ENCODE data around the gene RIC1.
"Not testable (repeated sequence)": the region's sequence is repeated elsewhere in the genome, so short reads cannot be mapped to it uniquely, and the experiment has no call there.

RIC1 gene

GRCh38 chr9:5735072-5735471 lies 106.2 kb downstream of the RIC1 start:
- no peak for DNase-seq

GRCh38 chr9:5736563-5737346 lies 107.8 kb downstream of the RIC1 start:
- DNase-seq = no peak

- DNase-seq = no peak
Observed at GRCh38 chr9:5743109-5743508, 114.2 kb downstream of the RIC1 start.

- no peak for DNase-seq
Observed at GRCh38 chr9:5748438-5748837, 119.5 kb downstream of the RIC1 start.

- no peak for DNase-seq
Observed at GRCh38 chr9:5749306-5749705, 120.4 kb downstream of the RIC1 start.

GRCh38 chr9:5750569-5750968 lies 121.7 kb downstream of the RIC1 start:
- no peak for DNase-seq

GRCh38 chr9:5756633-5757032 lies 127.7 kb downstream of the RIC1 start:
- DNase-seq = no peak

- no peak for DNase-seq
Observed at GRCh38 chr9:5760338-5760737, 131.4 kb downstream of the RIC1 start.

GRCh38 chr9:5762421-5762820 lies 133.5 kb downstream of the RIC1 start:
- DNase-seq = no peak

- peak in 1 of 3 experiments; percentile 7 for DNase-seq
Observed at GRCh38 chr9:5764130-5764868, 135.4 kb downstream of the RIC1 start.

- DNase-seq = no peak
Observed at GRCh38 chr9:5767968-5768932, 139.3 kb downstream of the RIC1 start.

GRCh38 chr9:5773324-5773999 lies 144.6 kb downstream of the RIC1 start:
- no peak for DNase-seq

GRCh38 chr9:5778805-5779204 lies 149.9 kb downstream of the RIC1 start:
- DNase-seq = no peak

GRCh38 chr9:5779705-5780218 lies 150.9 kb downstream of the RIC1 start:
- not testable (repeated sequence) for DNase-seq

- DNase-seq = not testable (repeated sequence)
Observed at GRCh38 chr9:5783420-5783819, 154.5 kb downstream of the RIC1 start.

GRCh38 chr9:5783982-5784381 lies 155.1 kb downstream of the RIC1 start:
- no peak for DNase-seq

GRCh38 chr9:5784526-5785315 lies 155.8 kb downstream of the RIC1 start:
- DNase-seq = no peak

- DNase-seq = no peak
Observed at GRCh38 chr9:5786370-5787127, 157.6 kb downstream of the RIC1 start.

- no peak for DNase-seq
Observed at GRCh38 chr9:5787220-5787619, 158.3 kb downstream of the RIC1 start.

- no peak for DNase-seq
Observed at GRCh38 chr9:5787759-5788302, 158.9 kb downstream of the RIC1 start.
